Neutrophil (primary cell): ENCODE results near the gene LILRB3.
A peak's percentile ranks its signal among the peaks of the same experiment; 100 is the strongest.

Experiments used
- H3K27ac ChIP-seq: fragments of 200-600 bp; sonication (generic); 2 replicates; pipeline ENCODE4 v1.5.1; 2016; ENCODE audit warnings: mild to moderate bottlenecking, moderate library complexity
- H3K27me3 ChIP-seq: fragments of 200-600 bp; sonication (generic); 2 replicates; pipeline ENCODE4 v1.6.0; 2016; ENCODE audit warnings: mild to moderate bottlenecking
- H3K36me3 ChIP-seq: fragments of 200-600 bp; sonication (generic); 2 replicates; pipeline ENCODE4 v1.5.1; 2017
- H3K4me1 ChIP-seq, 2 experiments: fragments of 200-600 bp in 1 of 2; sonication (generic) in 1 of 2; 1 replicate in 1 of 2; 2 replicates in 1 of 2; pipeline versions ENCODE4 v1.5.1 to v1.6.1; 2013 to 2016; ENCODE audit warnings: low read depth in 1 of 2, low read length in 1 of 2, mild to moderate bottlenecking in 1 of 2, moderate library complexity in 1 of 2; ENCODE audit not compliant: control insufficient read depth in 1 of 2, insufficient read depth in 1 of 2
- H3K4me3 ChIP-seq, 2 experiments: fragments of 200-600 bp in 1 of 2; sonication (generic) in 1 of 2; 1 replicate in 1 of 2; 2 replicates in 1 of 2; pipeline ENCODE4 v1.5.1; 2013 to 2016; ENCODE audit warnings: low read depth in 1 of 2, low read length in 1 of 2, mild to moderate bottlenecking in 1 of 2, moderate library complexity in 1 of 2
- H3K9me3 ChIP-seq: fragments of 200-600 bp; sonication (generic); 2 replicates; pipeline ENCODE4 v1.5.1; 2016
- CTCF ChIP-seq: fragments of 200-600 bp; sonication (generic); IDR thresholded peaks from 2 replicates; pipeline ENCODE4 v1.5.1; 2016; ENCODE audit warnings: antibody characterized with exemption

Gene LILRB3

GRCh38 chr19:54254195-54254906 lies 31.5 kb upstream of the LILRB3 start:
- Histone ChIP-seq H3K27ac (no peak overlapping the region), H3K4me1 (peaks cover 10% of the 10 kb centered on the region in 2 experiments), H3K9me3 (no peaks in the 10 kb centered on the region), H3K36me3 (no peaks in the 10 kb centered on the region), H3K4me3 (no peak overlapping the region), H3K27me3 (peaks cover 22% of the 10 kb centered on the region)
- no peak for TF ChIP-seq CTCF

DNA sequence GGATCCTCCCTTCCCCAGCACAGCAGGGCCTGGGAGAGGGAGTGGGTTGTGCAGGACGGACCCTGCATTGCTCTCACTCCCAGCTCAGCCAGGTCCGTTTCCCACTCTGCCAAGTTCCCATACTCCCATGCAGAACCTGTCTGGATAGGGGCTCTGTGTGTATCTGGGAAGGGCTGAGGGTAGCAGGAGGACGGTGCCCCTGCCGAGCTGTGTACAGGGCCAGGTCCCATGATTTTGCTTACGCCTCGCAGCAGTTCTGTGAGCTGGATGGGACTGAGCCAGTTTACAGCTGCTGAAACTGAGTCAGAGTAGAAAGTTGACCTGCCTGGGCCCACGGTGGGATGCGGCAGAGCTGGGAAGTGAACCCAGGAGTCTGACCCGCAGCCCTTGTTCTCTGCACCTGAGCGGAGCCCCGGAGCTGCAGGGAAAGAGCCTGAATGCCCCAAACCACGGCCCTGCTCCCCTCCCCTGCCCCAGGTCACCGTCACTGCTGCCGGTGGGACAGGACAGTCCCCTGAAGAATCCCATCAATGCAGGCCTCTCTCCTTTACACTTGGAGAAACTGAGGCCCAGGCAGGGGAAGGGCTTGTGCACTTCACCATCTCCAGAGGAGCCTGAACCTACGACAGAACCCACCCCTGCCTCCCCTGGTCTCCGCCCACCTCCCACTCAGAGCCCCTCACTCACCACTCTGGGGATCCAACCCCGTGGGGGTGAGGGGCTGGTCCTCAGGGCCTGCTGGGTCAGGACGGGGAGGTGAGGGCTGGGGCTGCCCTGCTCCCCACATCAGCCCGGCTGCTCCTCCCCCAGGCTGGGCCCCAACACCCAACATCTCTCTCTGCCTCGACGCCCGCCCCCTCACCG lies 30.8 kb upstream of the LILRB3 start:
- H3K4me1 ChIP-seq: peaks cover 12% of the 10 kb centered on the region in 2 experiments
- no peak overlapping the region for H3K27ac ChIP-seq
- no peak for TF ChIP-seq CTCF
- no peak overlapping the region for H3K4me3 ChIP-seq
- no peaks in the 10 kb centered on the region for H3K36me3 ChIP-seq
- peaks cover 22% of the 10 kb centered on the region for H3K27me3 ChIP-seq
- H3K9me3 ChIP-seq: no peaks in the 10 kb centered on the region

GRCh38 chr19:54252845-54253244 lies 30.0 kb upstream of the LILRB3 start:
- peaks cover 21% of the 10 kb centered on the region for H3K27me3 ChIP-seq
- H3K27ac ChIP-seq: no peak overlapping the region

DNA sequence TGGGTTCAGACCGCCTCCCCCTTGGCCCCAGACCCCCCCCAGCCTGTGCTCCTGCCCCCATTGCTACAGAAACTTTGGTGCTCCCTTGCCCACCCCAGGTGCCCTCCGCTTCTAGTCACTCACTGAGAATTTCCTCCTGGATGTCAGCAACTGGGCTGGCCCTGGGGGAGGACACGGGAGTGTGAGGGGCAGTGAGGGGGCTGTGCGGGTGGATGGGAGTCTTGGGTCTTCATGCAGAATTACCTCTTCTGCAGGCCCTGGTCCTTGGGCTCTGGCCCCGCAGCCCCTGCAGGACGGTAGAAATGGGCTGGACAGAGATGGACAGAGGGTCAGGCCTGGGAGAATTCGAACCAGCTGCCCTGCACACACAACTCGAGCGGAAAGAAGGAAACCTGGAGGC lies 29.4 kb upstream of the LILRB3 start:
- Histone ChIP-seq H3K27ac (no peak overlapping the region), H3K27me3 (peaks cover 14% of the 10 kb centered on the region), H3K4me1 (peaks cover 26% of the 10 kb centered on the region in 2 experiments), H3K9me3 (no peaks in the 10 kb centered on the region), H3K36me3 (no peaks in the 10 kb centered on the region), H3K4me3 (no peak overlapping the region)
- TF ChIP-seq CTCF: no peak

More at GRCh38 chr19:54252845-54253244, 30.0 kb upstream of the LILRB3 start:
- Histone ChIP-seq H3K4me3 (no peak overlapping the region), H3K36me3 (no peaks in the 10 kb centered on the region), H3K4me1 (peaks cover 20% of the 10 kb centered on the region in 2 experiments), H3K9me3 (no peaks in the 10 kb centered on the region)
- TF ChIP-seq CTCF: no peak

DNA sequence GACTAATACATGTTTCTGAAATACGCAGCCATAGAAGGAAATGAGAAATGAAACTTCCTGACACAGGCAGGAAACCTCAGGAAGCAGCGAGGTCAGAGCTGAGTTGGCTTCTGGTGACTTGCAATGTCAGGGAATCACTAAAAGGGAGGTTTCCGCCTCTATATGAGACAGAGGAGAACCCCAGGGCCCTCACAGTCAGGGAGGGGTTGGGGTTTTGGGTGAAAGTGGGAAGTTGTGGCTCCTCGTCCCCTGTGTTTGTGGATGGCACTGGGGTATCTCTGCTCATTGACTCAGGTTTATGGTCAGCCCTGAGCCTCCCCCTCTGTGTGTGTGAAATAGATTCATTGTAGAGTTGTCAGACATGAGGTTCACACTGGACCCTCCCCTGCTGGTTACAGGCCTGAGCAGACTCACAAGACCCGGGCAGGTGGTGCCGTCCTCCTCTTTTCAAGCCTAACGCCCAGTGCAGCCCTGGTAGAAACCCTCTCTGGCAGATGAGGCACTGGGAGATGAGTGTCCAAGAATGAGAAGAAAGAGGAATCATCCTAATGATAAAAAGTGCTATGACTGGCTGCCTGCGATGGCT lies 25.3 kb upstream of the LILRB3 start:
- Histone ChIP-seq H3K27ac (peak overlapping the region; percentile 94), H3K4me1 (peaks cover 25 to 35% of the 10 kb centered on the region in 2 experiments)
- TF ChIP-seq CTCF: no peak

More for the DNA sequence above, 25.3 kb upstream of the LILRB3 start:
- Histone ChIP-seq H3K27me3 (peaks cover 2% of the 10 kb centered on the region), H3K36me3 (no peaks in the 10 kb centered on the region), H3K4me3 (peak overlapping the region; percentile 33 to 41), H3K9me3 (no peaks in the 10 kb centered on the region)
